ENCODE results near the gene FMR1.

The FMR1 gene

DNA sequence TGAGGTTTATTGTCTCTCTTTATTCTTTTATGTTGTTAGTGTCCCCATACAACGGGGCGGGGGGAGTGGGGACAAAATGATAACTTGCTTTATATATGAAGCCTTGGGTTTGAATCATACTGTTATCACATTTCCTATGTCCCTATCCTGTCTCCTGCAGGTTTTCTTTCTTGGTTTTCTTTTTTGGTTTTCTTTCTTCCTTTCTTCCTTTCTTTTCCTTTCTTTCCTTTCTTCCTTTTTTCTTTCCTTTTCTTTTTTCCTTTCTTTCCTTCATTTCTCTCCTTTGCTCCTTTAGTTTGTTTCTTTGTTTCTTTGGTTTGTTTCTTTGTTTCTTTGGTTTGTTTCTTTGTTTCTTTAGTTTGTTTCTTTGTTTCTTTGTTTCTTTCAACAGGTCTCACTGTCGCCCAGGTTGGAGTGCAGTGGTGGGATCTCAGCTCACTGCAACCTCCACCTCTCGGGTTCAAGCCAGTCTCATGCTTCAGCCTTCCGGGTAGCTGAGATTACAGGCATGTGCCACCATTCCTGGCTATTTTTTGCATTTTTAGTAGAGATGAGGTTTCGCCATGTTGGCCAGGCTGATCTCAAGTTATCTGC lies 4.8 kb downstream of the FMR1 start:
- TF ChIP-seq CTCF (conservative IDR thresholded peaks at IDR 0.05; ENCODE audit: low read depth, low read length) = no peak
- H3K4me3 ChIP-seq (ENCODE audit: low read length) = no peak overlapping the region
- DNase-seq (ENCODE audit: low read depth) = no peak

GRCh38 chrX:147917700-147918695 lies 6.3 kb downstream of the FMR1 start:
- no peak for TF ChIP-seq CTCF (conservative IDR thresholded peaks at IDR 0.05; ENCODE audit: low read depth, low read length)
- DNase-seq (ENCODE audit: low read depth) = no peak

GRCh38 chrX:147920161-147920666 lies 8.5 kb downstream of the FMR1 start:
- no peak for TF ChIP-seq CTCF (conservative IDR thresholded peaks at IDR 0.05; ENCODE audit: low read depth, low read length)
- no peak overlapping the region for H3K4me3 ChIP-seq (ENCODE audit: low read length)
- DNase-seq (ENCODE audit: low read depth) = no peak

More at GRCh38 chrX:147917700-147918695, 6.3 kb downstream of the FMR1 start:
- no peak overlapping the region for H3K4me3 ChIP-seq (ENCODE audit: low read length)

- no peak for TF ChIP-seq CTCF (conservative IDR thresholded peaks at IDR 0.05; ENCODE audit: low read depth, low read length)
- DNase-seq (ENCODE audit: low read depth) = no peak
- no peak overlapping the region for H3K4me3 ChIP-seq (ENCODE audit: low read length)
Measured at GRCh38 chrX:147923605-147924004, 11.9 kb downstream of the FMR1 start.

DNA sequence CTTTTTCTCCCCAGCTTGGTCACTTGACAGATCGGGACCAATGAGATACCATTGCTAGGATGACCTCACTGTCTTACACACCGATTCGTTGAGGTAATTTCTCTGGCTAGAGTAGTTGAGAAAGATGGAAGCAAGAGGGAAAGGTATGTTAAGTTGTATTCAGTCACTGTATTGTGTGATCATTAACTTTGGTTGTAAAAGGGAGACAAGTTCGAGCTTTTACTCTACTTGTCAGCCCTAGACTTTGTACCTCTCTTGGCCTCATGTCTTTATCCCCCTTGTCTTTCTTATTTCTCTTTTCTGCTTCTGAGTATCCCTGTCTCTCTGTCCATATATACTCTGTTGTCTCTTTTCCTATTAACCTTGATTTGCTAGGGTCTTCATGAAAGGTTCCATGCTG lies 15.5 kb downstream of the FMR1 start:
- no peak overlapping the region for H3K4me3 ChIP-seq (ENCODE audit: low read length)
- no peak for DNase-seq (ENCODE audit: low read depth)
- no peak for TF ChIP-seq CTCF (conservative IDR thresholded peaks at IDR 0.05; ENCODE audit: low read depth, low read length)

- H3K4me3 ChIP-seq (ENCODE audit: low read length) = no peak overlapping the region
- DNase-seq (ENCODE audit: low read depth) = no peak
- no peak for TF ChIP-seq CTCF (conservative IDR thresholded peaks at IDR 0.05; ENCODE audit: low read depth, low read length)
Measured at GRCh38 chrX:147933815-147934214, 22.1 kb downstream of the FMR1 start.

Data from retinal pigment epithelial cell (primary cell).